Muscle of arm (tissue), 12 donors: ENCODE results near the gene RERE. TPM values are rescaled to one million over a fixed set of nuclear protein-coding genes. Genes with fewer than 3 reads are reported as not detected.
A peak's percentile ranks its signal among the peaks of the same experiment; 100 is the strongest.

Experiments
- DNase-seq: peaks from one replicate; pipeline ENCODE4 v3.0.0-alpha.2; 2013
- polyA plus RNA-seq, 12 donors: library from polyadenylated mRNA; unstranded; fragments of 120-200 nt; gene quantifications; one replicate each; pipeline ENCODE4 v1.2.1, GENCODE V29; 2013; ENCODE audit not compliant: insufficient read length in 12 of 12

The RERE gene
- polyA plus RNA-seq, 12 donors = 51.1 to 118 (median 75.5) TPM; not detected in 1

- no peak for DNase-seq
Observed at GRCh38 chr1:8669606-8670335, 147.7 kb downstream of the RERE start.

- no peak for DNase-seq
Observed at GRCh38 chr1:8667869-8668594, 149.4 kb downstream of the RERE start.

GRCh38 chr1:8666389-8667167, 150.9 kb downstream of the RERE start:
- no peak for DNase-seq

GRCh38 chr1:8665833-8666232, 151.6 kb downstream of the RERE start:
- DNase-seq = no peak

GRCh38 chr1:8664887-8665286, 152.6 kb downstream of the RERE start:
- no peak for DNase-seq

- DNase-seq = no peak
Observed at GRCh38 chr1:8663915-8664329, 153.5 kb downstream of the RERE start.

GRCh38 chr1:8663090-8663802, 154.2 kb downstream of the RERE start:
- DNase-seq = no peak

GRCh38 chr1:8662380-8663072, 154.9 kb downstream of the RERE start:
- no peak for DNase-seq

GRCh38 chr1:8661185-8662110, 156.0 kb downstream of the RERE start:
- peak; percentile 58 for DNase-seq

- peak; percentile 58 for DNase-seq
Observed at GRCh38 chr1:8660411-8660828, 157.0 kb downstream of the RERE start.

GRCh38 chr1:8659593-8659992, 157.8 kb downstream of the RERE start:
- DNase-seq = no peak

- DNase-seq = no peak
Observed at GRCh38 chr1:8653878-8654277, 163.6 kb downstream of the RERE start.

GRCh38 chr1:8652467-8653046, 164.9 kb downstream of the RERE start:
- DNase-seq = no peak

- no peak for DNase-seq
Observed at GRCh38 chr1:8651962-8652361, 165.5 kb downstream of the RERE start.

- no peak for DNase-seq
Observed at GRCh38 chr1:8651236-8651890, 166.1 kb downstream of the RERE start.

- no peak for DNase-seq
Observed at GRCh38 chr1:8649875-8650274, 167.6 kb downstream of the RERE start.

GRCh38 chr1:8649027-8649426, 168.4 kb downstream of the RERE start:
- no peak for DNase-seq

GRCh38 chr1:8646996-8647395, 170.4 kb downstream of the RERE start:
- no peak for DNase-seq

- DNase-seq = no peak
Observed at GRCh38 chr1:8646189-8646588, 171.3 kb downstream of the RERE start.
